ACC112 (cell line): ENCODE measurements around the gene HNMT.
A peak's percentile ranks its signal among the peaks of the same experiment; 100 is the strongest.
"Not testable (repeated sequence)": the region's sequence is repeated elsewhere in the genome, so short reads cannot be mapped to it uniquely, and the experiment has no call there.

Experiments
- H2AFZ ChIP-seq: fragments of 200-600 bp; sonication (generic); one replicate; pipeline ENCODE4 v1.6.0; 2017; ENCODE audit warnings: antibody characterized with exemption, low read length; ENCODE audit not compliant: unreplicated experiment
- H3K27ac ChIP-seq: fragments of 200-600 bp; sonication (generic); 2 replicates; pipeline ENCODE4 v1.5.1; 2014; ENCODE audit warnings: low read depth, mild to moderate bottlenecking, antibody characterized with exemption, low read length, moderate library complexity
- H3K27me3 ChIP-seq: fragments of 200-600 bp; sonication (generic); 2 replicates; pipeline ENCODE4 v1.6.1; 2014; ENCODE audit warnings: mild to moderate bottlenecking, antibody characterized with exemption, low read length, moderate library complexity, mixed read lengths; ENCODE audit not compliant: insufficient read depth
- H3K36me3 ChIP-seq: fragments of 200-600 bp; sonication (generic); 2 replicates; pipeline ENCODE4 v1.6.1; 2016; ENCODE audit warnings: mild to moderate bottlenecking, antibody characterized with exemption, low read length, moderate library complexity, mixed read lengths; ENCODE audit not compliant: insufficient read depth
- H3K4me1 ChIP-seq: fragments of 200-600 bp; sonication (generic); one replicate; pipeline ENCODE4 v1.6.1; 2016; ENCODE audit warnings: low read length, mixed read lengths; ENCODE audit not compliant: insufficient read depth, unreplicated experiment, control insufficient read depth
- H3K4me3 ChIP-seq: fragments of 200-600 bp; sonication (generic); 2 replicates; pipeline ENCODE4 v1.5.1; 2014; ENCODE audit warnings: mild to moderate bottlenecking, low read depth, low read length
- H3K79me2 ChIP-seq: fragments of 200-600 bp; sonication (generic); one replicate; pipeline ENCODE4 v1.6.0; 2016; ENCODE audit warnings: low read length; ENCODE audit not compliant: control insufficient read depth, unreplicated experiment, insufficient read depth

Gene HNMT

DNA sequence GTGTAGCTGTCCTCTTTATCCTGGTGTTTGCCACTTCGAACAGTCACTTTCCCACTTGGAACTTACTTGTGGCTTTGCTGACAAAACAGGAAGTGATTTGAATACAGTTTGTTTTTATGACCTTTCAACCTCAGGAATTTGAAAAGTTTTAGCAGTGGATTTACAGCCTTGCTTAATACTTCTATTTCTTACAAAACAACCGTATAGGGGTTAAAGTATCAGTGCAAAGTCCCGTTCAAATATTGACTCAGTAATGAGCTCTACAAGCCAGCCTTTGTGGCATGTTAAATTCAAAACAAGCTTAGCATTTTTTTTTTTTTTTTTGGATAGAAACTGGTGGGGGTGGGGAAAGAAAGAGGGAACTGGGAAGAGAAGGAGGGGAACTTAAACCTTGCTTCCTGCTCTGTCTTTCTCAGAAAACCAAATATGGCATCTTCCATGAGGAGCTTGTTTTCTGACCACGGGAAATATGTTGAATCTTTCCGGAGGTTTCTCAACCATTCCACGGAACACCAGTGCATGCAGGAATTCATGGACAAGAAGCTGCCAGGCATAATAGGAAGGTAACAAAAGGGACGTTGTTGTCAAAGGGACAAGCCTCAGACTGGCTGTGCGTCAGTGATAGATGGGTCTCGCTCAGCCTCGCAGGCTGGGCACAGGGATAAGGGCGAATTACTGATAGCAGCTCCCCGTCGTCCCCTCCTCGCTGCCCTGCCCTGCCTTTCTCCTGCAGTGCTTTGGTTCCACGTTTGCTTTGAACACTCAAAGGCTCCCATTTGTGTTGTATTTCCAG lies at the start of gene HNMT:
TSS of gene HNMT (plus strand) at position 408 of the 793 bp plus-strand sequence. CDS start at position 427, 19 bp downstream.
- Histone ChIP-seq H3K4me1 (peaks cover 23% of the 10 kb centered on the region), H3K36me3 (no peaks in the 10 kb centered on the region), H3K27me3 (no peaks in the 10 kb centered on the region), H3K4me3 (peak within 1 kb of the TSS; percentile 83), H3K27ac (peak within 1 kb of the TSS; percentile 78), H2AFZ (peak within 1 kb of the TSS; percentile 82), H3K79me2 (peaks cover 14% of the 10 kb centered on the region)

DNA sequence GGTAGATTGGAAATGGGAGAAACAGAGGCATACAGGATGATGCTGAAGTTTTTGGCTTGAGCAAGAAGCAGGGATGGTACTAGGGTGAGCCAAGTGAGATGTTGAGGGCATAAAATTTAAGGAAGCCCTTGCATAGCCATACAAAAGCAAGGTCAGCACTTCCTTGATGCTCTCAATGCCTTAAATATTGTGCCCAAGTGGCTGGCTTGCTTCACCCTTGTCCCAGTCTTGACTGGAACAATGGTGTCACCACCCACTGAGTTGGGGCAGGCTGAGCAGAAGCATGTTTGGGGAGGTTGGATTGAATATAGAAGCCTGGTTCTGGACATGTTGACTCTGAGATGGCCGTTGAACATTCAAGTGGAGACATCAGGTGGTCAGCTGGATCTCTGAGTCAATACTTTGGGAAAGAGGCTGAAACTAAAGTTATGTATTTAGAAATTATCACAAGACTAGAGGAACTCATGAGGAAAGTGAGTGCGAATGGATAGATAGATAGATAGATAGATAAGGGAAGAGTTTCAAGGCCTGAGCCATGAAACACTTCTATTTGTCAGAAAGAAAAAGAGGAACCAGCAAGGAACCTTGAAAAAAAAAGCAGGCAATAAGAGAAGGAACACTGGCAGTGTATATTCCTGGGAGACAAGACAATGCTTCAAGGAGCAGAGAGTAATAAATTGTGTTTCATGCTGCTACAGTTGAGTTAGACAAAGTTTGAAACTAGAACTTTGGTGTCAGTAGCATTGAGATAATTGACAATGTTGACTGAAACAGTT lies 43.0 kb upstream of the HNMT start:
- Histone ChIP-seq H3K79me2 (no peaks in the 10 kb centered on the region), H3K27me3 (no peaks in the 10 kb centered on the region), H3K4me3 (no peak overlapping the region), H3K4me1 (no peaks in the 10 kb centered on the region), H3K36me3 (no peaks in the 10 kb centered on the region), H2AFZ (no peak overlapping the region), H3K27ac (no peak overlapping the region)

- not testable (repeated sequence) for H2AFZ ChIP-seq, H3K4me3 ChIP-seq, H3K27ac ChIP-seq, H3K4me1 ChIP-seq, H3K79me2 ChIP-seq, H3K27me3 ChIP-seq, H3K36me3 ChIP-seq
Observed at GRCh38 chr2:137922171-137922570, 42.1 kb upstream of the HNMT start.

DNA sequence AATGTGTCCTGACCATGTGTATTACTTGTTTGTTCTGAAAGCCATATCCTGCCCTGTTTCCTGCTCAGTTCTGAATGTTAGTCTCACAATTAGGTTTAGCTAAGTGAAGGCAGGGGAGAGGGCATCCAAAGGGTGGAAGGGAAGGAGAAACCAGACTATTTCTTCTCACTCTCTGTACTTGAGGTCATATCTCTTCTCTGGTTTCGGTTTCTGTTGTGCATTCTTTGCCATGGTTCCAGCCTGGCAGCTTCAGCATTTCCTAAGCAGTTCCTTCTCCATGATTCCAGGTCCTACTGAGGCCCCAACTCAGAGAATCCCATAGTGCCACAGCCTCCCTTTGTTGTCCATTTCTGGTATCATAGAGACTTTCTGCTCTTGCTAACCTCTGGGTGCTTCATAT lies 40.3 kb upstream of the HNMT start:
- peaks cover 5% of the 10 kb centered on the region for H3K4me1 ChIP-seq
- H3K36me3 ChIP-seq: no peaks in the 10 kb centered on the region
- H3K27me3 ChIP-seq: no peaks in the 10 kb centered on the region
- no peak overlapping the region for H3K4me3 ChIP-seq
- H3K79me2 ChIP-seq: no peaks in the 10 kb centered on the region
- H2AFZ ChIP-seq: no peak overlapping the region
- no peak overlapping the region for H3K27ac ChIP-seq

DNA sequence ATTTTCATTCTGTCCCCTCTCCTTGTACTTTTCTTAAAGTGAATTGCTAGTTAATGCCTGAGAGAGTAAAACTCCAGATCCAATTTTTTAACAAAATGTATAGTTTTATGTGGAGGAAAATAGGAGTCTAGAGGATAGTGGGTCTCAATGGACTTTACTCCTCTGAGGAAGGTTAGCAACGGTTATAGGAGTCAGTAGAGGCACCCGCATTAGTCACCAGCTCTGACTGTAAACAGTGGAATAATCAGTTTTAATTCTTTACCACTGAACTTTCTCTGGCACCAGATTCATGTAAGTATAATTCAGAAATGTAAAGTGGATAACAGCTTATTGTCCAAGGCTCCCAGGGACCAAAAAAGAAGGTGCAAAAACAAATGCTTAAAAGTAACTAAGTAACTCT lies 38.7 kb upstream of the HNMT start:
- H3K27ac ChIP-seq: no peak overlapping the region

DNA sequence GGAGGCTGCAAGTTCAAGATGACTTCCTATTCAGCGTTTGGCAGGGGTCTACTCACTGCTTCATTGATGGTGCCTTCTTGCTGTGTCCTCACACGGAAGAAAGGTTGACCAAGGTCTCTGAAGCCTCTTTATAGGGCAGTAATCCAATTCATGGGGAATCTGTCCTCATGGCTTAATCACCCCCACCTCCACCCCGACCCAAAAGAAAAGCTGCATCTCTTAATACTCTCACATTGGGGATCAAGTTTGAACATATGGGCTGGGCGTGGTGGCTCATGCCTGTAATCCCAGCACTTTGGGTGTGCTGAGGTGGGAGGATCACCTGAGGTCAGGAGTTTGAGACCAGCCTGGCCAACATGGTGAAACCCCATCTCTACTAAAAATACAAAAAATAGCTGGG lies 36.4 kb upstream of the HNMT start:
- no peak overlapping the region for H2AFZ ChIP-seq

More for the DNA sequence above, 38.7 kb upstream of the HNMT start:
- Histone ChIP-seq H2AFZ (no peak overlapping the region), H3K4me1 (peaks cover 16% of the 10 kb centered on the region), H3K36me3 (no peaks in the 10 kb centered on the region), H3K27me3 (no peaks in the 10 kb centered on the region), H3K79me2 (no peaks in the 10 kb centered on the region), H3K4me3 (no peak overlapping the region)

GRCh38 chr2:137928547-137929518 lies 35.4 kb upstream of the HNMT start:
- Histone ChIP-seq H3K27ac (peak overlapping the region; percentile 14), H2AFZ (no peak overlapping the region), H3K36me3 (no peaks in the 10 kb centered on the region), H3K4me1 (peaks cover 16% of the 10 kb centered on the region), H3K27me3 (no peaks in the 10 kb centered on the region), H3K4me3 (no peak overlapping the region), H3K79me2 (no peaks in the 10 kb centered on the region)

More for the DNA sequence above, 36.4 kb upstream of the HNMT start:
- Histone ChIP-seq H3K27ac (no peak overlapping the region), H3K79me2 (no peaks in the 10 kb centered on the region), H3K27me3 (no peaks in the 10 kb centered on the region), H3K4me1 (peaks cover 16% of the 10 kb centered on the region), H3K4me3 (no peak overlapping the region), H3K36me3 (no peaks in the 10 kb centered on the region)

GRCh38 chr2:137929519-137929916 lies 34.8 kb upstream of the HNMT start:
- Histone ChIP-seq H3K4me3 (no peak overlapping the region), H3K27ac (peak overlapping the region; percentile 14), H3K79me2 (no peaks in the 10 kb centered on the region), H3K36me3 (no peaks in the 10 kb centered on the region), H3K4me1 (peaks cover 16% of the 10 kb centered on the region), H2AFZ (no peak overlapping the region), H3K27me3 (no peaks in the 10 kb centered on the region)

DNA sequence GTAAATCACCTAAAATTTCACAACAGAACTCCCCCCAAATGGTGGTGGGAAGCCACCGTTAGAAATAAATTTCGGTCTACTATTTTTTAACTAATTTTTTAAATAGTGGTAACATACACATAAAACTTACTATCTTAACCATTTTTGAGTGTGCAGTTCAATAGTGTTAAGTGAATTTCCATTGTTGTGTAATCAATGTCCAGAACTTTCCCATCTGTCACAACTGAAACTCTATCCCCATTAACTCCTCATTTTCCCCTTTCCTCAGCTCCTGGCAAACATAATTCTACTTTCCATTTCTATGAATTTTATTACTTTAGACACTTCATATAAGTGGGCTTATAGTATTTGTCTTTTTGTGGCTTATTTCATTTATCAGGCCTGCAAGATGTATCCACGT lies 34.1 kb upstream of the HNMT start:
- no peak overlapping the region for H3K27ac ChIP-seq
- H2AFZ ChIP-seq: no peak overlapping the region

GRCh38 chr2:137935591-137935990 lies 28.7 kb upstream of the HNMT start:
- no peaks in the 10 kb centered on the region for H3K79me2 ChIP-seq
- H2AFZ ChIP-seq: no peak overlapping the region
- H3K4me3 ChIP-seq: no peak overlapping the region
- H3K27ac ChIP-seq: no peak overlapping the region
- no peaks in the 10 kb centered on the region for H3K36me3 ChIP-seq
- H3K27me3 ChIP-seq: peaks cover 3% of the 10 kb centered on the region; the same call in 1 of the 2 replicates
- no peaks in the 10 kb centered on the region for H3K4me1 ChIP-seq

More for the DNA sequence above, 34.1 kb upstream of the HNMT start:
- Histone ChIP-seq H3K4me1 (peaks cover 16% of the 10 kb centered on the region), H3K27me3 (no peaks in the 10 kb centered on the region), H3K36me3 (no peaks in the 10 kb centered on the region), H3K4me3 (no peak overlapping the region), H3K79me2 (no peaks in the 10 kb centered on the region)
